Epithelial cell of esophagus (primary cell): ENCODE data around the gene SRCIN1.

Source experiments
- DNase-seq: peaks from one replicate; pipeline ENCODE4 v3.0.0; 2010; ENCODE audit warnings: low read depth
- H3K4me3 ChIP-seq: 2 replicates; pipeline ENCODE4 v1.5.1; 2011; ENCODE audit warnings: mild to moderate bottlenecking, low read length, control low read depth
- TF ChIP-seq, protein P1 (sequence below): IDR thresholded peaks from 2 replicates; pipeline ENCODE4 v1.5.1; 2011; ENCODE audit warnings: low read depth, mild to moderate bottlenecking, low read length, control low read depth, inconsistent platforms; ENCODE audit not compliant: insufficient read depth; ENCODE audit errors: missing control alignments

SRCIN1 gene

DNA sequence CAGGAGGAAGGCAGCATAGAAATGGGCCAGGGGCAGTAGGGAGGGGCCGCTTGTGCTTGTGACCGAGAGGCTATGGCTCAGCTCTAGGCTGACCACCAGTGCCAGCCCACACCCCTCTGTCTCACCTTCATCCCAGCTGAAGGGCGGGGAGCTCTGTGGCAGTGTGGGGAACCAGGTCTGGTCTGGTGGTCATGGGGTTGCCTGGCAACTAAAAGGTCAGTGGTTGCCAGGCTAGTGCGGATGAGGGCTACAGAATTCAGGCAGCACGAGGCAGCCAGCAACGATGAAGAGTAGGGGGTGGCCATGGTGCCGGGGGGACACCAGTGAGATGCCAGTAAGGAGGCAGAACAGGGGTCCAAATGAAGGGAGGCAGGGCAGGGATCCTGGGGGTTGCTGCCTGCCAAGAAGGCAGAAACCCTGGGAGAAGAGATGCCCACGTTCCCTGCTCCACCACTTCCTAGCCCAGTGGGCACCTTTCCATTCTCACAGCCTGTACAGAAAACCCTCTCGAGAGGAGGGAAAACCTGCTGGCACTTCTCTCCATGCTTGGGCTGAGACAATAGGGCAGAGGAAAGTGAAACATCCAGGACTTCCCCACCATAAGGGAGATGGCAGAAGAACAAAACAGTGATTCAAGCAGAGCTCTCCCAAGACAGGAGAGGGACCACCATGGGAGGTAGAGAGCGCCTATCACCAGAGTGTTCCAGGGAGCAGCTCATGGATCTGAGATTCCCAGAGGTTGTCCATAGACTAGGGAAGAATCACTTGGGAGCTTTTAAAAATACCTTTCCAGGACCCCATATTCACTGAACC lies 39.7 kb downstream of the SRCIN1 start:
- H3K4me3 ChIP-seq: no peak overlapping the region
- TF ChIP-seq, protein P1, sequence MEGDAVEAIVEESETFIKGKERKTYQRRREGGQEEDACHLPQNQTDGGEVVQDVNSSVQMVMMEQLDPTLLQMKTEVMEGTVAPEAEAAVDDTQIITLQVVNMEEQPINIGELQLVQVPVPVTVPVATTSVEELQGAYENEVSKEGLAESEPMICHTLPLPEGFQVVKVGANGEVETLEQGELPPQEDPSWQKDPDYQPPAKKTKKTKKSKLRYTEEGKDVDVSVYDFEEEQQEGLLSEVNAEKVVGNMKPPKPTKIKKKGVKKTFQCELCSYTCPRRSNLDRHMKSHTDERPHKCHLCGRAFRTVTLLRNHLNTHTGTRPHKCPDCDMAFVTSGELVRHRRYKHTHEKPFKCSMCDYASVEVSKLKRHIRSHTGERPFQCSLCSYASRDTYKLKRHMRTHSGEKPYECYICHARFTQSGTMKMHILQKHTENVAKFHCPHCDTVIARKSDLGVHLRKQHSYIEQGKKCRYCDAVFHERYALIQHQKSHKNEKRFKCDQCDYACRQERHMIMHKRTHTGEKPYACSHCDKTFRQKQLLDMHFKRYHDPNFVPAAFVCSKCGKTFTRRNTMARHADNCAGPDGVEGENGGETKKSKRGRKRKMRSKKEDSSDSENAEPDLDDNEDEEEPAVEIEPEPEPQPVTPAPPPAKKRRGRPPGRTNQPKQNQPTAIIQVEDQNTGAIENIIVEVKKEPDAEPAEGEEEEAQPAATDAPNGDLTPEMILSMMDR: no peak
- DNase-seq: no peak

DNA sequence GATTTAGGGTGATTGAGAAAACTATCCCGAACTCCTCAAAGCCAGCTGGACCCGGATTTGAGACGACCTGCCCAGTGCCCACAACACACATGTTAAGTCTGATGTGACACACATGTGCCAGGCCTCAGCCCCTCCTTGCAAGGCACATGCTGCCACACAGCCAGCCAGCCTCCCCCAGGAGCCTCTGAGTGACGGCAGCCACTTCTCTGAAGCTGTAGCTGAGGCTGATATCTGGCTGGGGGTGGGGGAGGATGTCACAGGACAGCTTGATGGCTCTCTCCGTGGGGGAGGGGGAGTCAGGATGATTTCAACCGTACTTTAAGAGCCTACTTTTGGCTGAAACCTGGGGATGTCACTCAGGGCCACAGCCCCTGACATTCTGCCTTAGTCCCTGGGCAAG lies 40.9 kb downstream of the SRCIN1 start:
- TF ChIP-seq, protein P1: no peak
- H3K4me3 ChIP-seq: no peak overlapping the region
- DNase-seq: no peak

DNA sequence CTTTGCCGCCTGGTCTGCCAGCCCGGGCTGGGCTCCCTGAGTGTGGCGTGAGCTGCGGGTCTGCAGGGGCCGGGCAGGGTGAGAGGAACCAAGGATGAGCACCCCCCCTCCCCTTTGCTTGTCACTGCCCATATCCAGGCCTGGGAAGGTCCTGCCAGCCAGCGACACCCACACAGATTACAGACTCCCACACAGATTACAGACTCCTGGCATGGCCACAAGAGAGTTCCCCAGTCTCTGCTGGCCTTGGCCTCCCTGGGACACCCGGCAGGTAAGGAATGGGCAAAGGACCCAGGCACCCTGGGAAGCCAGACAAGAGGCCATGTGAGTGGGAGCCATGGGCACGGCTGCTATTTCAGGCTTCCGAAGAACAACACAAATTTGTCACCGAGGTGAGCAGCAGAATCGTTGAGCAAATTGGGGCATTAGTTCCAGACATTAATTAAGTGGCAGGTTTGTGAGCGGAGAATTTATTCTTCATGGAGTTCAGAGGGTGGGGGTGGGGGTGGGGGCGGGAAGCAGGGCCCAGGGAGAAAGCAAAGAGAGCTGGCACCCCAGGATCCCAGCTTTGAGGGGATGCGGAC lies 41.4 kb downstream of the SRCIN1 start:
- no peak for DNase-seq
- TF ChIP-seq, protein P1: no peak
- no peak overlapping the region for H3K4me3 ChIP-seq

DNA sequence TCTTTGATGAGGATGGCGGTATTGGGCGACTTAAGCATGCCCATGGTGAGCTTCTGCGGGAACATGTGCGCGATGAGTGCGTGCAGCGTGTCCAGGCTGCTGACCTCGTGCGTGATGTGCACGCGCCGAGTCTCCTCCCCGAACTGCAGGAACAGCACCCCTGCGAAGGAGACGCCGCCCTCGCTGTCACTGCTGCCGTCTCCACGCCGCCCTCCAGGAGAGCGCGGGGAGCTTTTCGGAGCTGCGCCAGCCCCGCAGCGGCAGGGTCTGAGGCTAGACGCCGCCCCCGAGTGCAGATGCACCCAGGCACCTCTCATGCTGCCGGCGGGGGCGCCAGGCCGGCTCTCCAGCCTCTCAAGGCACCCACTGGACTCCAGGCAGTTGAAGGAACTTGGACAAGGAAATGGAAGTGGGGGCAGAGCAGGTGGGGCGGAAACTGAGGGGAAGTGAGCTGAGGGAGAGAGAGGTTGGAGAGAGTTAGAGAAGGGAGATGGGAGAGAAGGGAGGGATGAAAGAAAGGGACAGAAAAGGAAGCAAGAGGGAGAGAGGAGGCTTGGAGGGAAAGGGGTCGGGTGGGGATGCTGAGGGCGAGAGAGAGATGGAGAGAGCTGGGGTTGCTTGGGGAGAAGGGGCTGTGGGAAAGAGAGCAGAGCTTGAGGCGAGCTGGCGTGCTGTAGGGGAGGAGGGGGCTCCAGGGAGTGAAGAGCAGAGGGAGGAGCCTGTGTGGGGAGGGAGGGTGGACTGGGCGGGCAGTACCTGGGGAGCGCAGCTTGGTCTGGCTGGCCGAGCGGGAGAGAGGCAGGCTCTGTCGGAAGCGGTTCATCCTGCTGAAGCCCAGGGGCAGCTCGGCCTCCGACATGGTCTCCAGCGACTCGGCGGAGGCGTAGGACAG lies 42.1 kb downstream of the SRCIN1 start:
- H3K4me3 ChIP-seq: no peak overlapping the region
- DNase-seq: no peak
- TF ChIP-seq, protein P1: no peak

DNA sequence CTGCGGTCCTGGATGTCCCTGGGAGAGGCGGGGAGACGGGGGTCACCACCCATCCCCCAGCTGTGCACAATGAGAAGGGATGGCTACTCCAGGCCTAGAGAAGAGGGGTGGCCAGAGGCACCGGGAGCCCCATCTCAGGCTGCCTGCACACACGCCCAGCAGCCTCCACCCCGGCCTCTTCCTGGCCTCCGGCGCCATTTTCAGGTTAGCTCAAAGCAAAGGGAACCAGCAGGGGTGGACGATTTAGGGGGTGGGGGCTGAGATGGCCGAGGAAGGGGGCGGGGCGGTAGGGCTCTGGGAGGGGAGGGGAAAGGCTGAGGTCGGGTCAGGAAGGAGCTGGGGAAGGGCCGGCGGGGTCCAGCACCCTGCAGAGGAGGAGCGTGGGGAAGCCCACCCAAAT lies 42.8 kb downstream of the SRCIN1 start:
- no peak for DNase-seq
- no peak overlapping the region for H3K4me3 ChIP-seq
- TF ChIP-seq, protein P1: no peak

DNA sequence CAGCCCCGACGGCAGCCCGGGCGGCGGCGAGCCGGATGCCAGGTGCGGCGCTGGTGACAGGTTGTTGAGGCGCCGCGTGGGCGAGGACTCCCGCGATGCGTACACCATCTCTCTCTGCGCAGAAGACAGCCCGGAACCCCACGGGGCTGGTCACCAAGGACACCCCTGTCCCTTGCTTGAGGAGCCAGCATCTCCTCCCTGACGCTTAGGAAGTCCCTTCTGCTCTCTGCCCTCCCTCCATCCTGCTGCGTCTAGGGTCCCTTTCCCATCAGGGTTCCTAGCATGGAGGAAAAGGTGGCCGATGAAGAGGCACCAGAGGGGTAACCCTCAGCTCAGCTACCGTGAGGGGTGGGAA lies 43.6 kb downstream of the SRCIN1 start:
- TF ChIP-seq, protein P1: no peak
- no peak for DNase-seq
- H3K4me3 ChIP-seq: no peak overlapping the region
